ENCODE results near the gene EXOC3L4. TPM values are rescaled to one million over a fixed set of nuclear protein-coding genes. Genes with fewer than 3 reads are reported as not detected.

Gene EXOC3L4
- total RNA-seq, 1 experiment from 2014 or later: not detected

- Histone ChIP-seq H2AFZ (ENCODE audit: low read depth, low read length, poor library complexity, severe bottlenecking) (no peak overlapping the region), H4K20me1 (ENCODE audit: insufficient read depth) (no peaks in the 10 kb centered on the region), H3K79me2 (ENCODE audit: insufficient read depth, low read length) (no peaks in the 10 kb centered on the region; the same call in 1 of the 2 replicates), H3K36me3 (ENCODE audit: control insufficient read depth in 1 of 2, insufficient read depth in 2 of 2, low read length in 2 of 2) (peaks cover 8 to 18% of the 10 kb centered on the region in 2 experiments; a peak in 1 of 4 replicates), H3K4me1 (ENCODE audit: control insufficient read depth in 1 of 2, insufficient read depth in 2 of 2, low read length in 2 of 2) (peaks cover 18 to 27% of the 10 kb centered on the region in 2 experiments), H3K27ac (ENCODE audit: low read depth, low read length) (no peak overlapping the region), H3K9ac (ENCODE audit: low read length) (no peak overlapping the region), H3K9me2 (ENCODE audit: insufficient read depth) (no peaks in the 10 kb centered on the region), H3K27me3 (ENCODE audit: insufficient read depth, low read length) (no peaks in the 10 kb centered on the region), H3K4me2 (ENCODE audit: low read length) (no peak overlapping the region), H3K4me3 (replicated peaks in 1 of 2; ENCODE audit: low read depth in 1 of 2, low read length in 2 of 2) (no peak overlapping the region), H3K9me3 (ENCODE audit: control insufficient read depth in 1 of 2, insufficient read depth in 1 of 2, low read depth in 1 of 2, low read length in 2 of 2) (no peaks in the 10 kb centered on the region)
- ATAC-seq (no peak), DNase-seq (ENCODE audit: low read depth, low spot score) (no peak)
- BruUV-seq (replicated peaks): no TSS peak
- TF ChIP-seq CBX3 (IDR thresholded peaks at IDR 0.05; ENCODE audit: low read depth) (no peak), ATF3 (IDR thresholded peaks at IDR 0.05) (no peak), CTCF (IDR thresholded peaks at IDR 0.05 in 2 of 3, conservative IDR thresholded peaks at IDR 0.05 in 1 of 3; ENCODE audit: borderline replicate concordance in 1 of 3, insufficient read depth in 1 of 3, low read depth in 2 of 3, low read length in 2 of 3) (no peak), SP1 (IDR thresholded peaks at IDR 0.05; ENCODE audit: low read depth) (no peak), ZBTB33 (IDR thresholded peaks at IDR 0.05; ENCODE audit: extremely low read depth, insufficient replicate concordance, low read length) (no peak), ELF1 (IDR thresholded peaks at IDR 0.05; ENCODE audit: borderline replicate concordance, low read depth) (no peak), SRF (IDR thresholded peaks at IDR 0.05; ENCODE audit: low read depth) (no peak), POLR2A (IDR thresholded peaks at IDR 0.05; ENCODE audit: borderline replicate concordance, extremely low read depth, insufficient read depth, insufficient read length) (no peak)
- RAD21 ChIA-PET (ENCODE audit: low non-redundant PET in 1 of 2, low total read pairs in 2 of 2, uncharacterized antibody in 2 of 2, unreplicated experiment in 2 of 2): interaction anchor here in 1 of 2 experiments (1.3 kb wide), 1 partner anchor 25 kb away, joined by 3 read pairs; no protein-coding TSS in a partner anchor
- POLR2A ChIA-PET: no interaction called here
- CTCF ChIA-PET: interaction anchor here (1.8 to 3.1 kb wide), 2 partner anchors 11 to 25 kb away, joined by 7 to 9 read pairs; no protein-coding TSS in a partner anchor
- intact Hi-C loops (cut with micrococcal nuclease): no loop called here
Measured at GRCh38 chr14:103130017-103130764, 35.7 kb downstream of the EXOC3L4 start.

Data from HCT116 (cell line).